Activated CD4-positive, alpha-beta T cell treated with anti-CD3 and anti-CD28 coated beads, Interleukin-2, amount 10 ng/mL, durations not matched to agents 24 days and 14 days (primary cell): ENCODE results near the gene SETDB1. TPM values are rescaled to one million over a fixed set of nuclear protein-coding genes. Genes with fewer than 3 reads are reported as not detected.

Experiments used
- DNase-seq: peaks from one replicate; pipeline ENCODE4 v3.0.0; 2022
- H3K27ac Mint-ChIP-seq: one replicate; pipeline ENCODE4 v1.8.0; 2022; ENCODE audit warnings: mild to moderate bottlenecking, mixed read lengths
- H3K27me3 Mint-ChIP-seq: one replicate; pipeline ENCODE4 v1.8.0; 2022; ENCODE audit warnings: mixed read lengths
- H3K36me3 Mint-ChIP-seq: one replicate; pipeline ENCODE4 v1.8.0; 2022; ENCODE audit warnings: low read depth, mild to moderate bottlenecking, mixed read lengths
- H3K4me1 Mint-ChIP-seq: one replicate; pipeline ENCODE4 v1.8.0; 2021; ENCODE audit warnings: mixed read lengths
- H3K4me3 Mint-ChIP-seq: one replicate; pipeline ENCODE4 v1.8.0; 2022; ENCODE audit warnings: mild to moderate bottlenecking, moderate library complexity, mixed read lengths
- H3K9me3 Mint-ChIP-seq: one replicate; pipeline ENCODE4 v1.8.0; 2021; ENCODE audit warnings: mixed read lengths
- intact Hi-C: fragments of 100-400 bp; cut with micrococcal nuclease; formaldehyde crosslinking; loops from one replicate; pipeline ENCODE4 v1.15.1; 2023
- total RNA-seq: library from RNA; stranded (reverse); gene quantifications from 2 replicates; pipeline ENCODE4 v1.2.3, GENCODE V29; 2022

The SETDB1 gene
- total RNA-seq, 1 donor from 2014 or later, result 62.3 TPM

DNA sequence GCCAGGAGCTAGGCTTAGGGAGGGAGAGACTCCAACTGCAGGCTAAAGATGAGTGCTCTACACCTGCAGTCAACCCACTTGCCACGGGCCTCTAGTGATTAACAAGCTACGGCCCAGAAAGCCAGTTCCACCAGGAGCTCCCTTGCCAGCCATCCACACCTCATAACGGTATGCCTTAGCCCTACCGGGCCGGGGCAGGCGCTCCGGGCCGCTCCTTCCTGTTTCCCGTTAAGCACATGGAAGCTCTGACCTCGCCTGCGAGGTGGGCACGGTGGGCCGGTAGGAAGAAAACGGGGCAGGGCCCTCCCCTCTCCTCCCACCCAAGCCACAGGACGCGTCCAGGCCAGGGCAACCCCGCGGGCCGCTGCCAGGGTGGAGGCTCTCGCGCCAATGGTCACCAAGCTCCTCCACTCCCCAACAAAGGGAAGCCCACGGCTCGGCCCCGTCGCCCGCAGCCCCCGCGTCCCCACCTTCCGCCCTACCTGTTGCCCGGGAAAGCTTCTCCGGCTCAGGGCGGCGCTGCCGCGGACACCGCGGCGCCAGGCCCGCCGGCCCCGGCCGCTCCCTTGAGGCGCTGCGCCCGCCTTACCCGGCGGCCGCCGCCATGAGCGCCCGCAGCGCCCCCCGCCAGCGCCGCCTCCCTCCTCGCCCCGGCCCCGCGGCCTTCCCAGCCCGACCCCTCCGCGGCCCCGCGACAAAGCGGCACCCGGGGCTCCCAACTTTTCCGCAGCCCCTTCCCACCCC, 47.8 kb downstream of the SETDB1 start:
- Mint-ChIP-seq H3K4me3 (peak overlapping the region; percentile 94), H3K4me1 (peaks cover 49% of the 10 kb centered on the region), H3K9me3 (no peaks in the 10 kb centered on the region), H3K27me3 (no peaks in the 10 kb centered on the region), H3K27ac (peak overlapping the region; percentile 86), H3K36me3 (peaks cover 17% of the 10 kb centered on the region)
- intact Hi-C loops, result loop anchor here (2.0 to 10.0 kb wide), 4 partner anchors 35 to 739 kb away; partner anchors contain the start of genes ANP32E, CTSS, PRUNE1 and TARS2
- peak; percentile 84 for DNase-seq

DNA sequence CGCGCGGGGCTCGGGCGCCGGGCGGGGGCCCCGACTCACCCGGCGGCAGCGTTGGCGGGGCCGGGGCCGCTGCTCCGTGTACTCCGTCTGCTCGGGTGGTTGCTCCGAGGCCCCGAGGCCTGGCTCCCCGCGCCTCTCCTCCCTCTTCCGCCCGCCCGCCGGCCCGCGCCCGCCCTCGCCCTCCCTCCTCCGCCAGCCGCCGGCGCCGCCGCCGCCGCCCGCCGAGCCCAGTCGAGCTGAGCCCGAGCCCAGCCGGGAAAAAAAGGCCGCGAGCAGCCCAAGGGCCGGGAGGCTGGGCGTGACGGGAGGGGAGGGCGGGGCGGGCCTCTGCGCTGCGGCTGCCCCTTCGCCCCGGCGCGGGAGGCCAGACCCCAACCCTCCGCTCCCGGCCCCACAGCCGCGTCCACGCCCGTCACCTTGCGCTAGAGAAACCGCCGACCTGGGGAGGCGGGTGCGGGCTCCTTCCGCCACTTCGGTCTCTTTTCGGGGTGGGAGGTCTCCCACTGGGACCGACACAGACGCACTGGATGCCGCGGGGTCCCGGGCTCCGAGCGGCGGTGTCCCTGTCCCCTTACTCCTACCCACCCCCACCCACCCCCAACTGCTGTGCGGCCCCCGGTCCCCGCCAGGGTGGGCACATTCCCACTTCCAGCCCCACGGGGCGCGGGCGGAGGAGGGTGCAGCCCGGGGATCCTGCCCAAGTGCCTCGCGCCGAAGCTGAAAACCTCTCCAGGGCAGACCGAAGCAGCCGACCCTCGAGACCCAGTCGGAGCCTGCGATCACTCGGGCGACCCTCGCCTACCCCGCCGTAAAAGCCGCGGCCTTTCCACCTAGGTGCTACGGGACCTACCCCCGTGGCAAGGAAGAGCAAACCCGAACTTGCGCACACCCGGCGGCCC, 48.7 kb downstream of the SETDB1 start, which contains the start of gene CERS2:
Gene CERS2, minus strand, starts transcription at position 256 of the 899 bp plus-strand sequence. CDS start 5,745 bp downstream, outside the sequence.
- no peaks in the 10 kb centered on the region for H3K27me3 Mint-ChIP-seq
- H3K36me3 Mint-ChIP-seq, result peaks cover 13% of the 10 kb centered on the region
- peaks cover 54% of the 10 kb centered on the region for H3K4me1 Mint-ChIP-seq
- intact Hi-C loops, result loop anchor here (2.0 to 10.0 kb wide), 5 partner anchors 34 to 740 kb away; partner anchors contain the start of genes ANP32E, CTSS, PRUNE1 and TARS2
- peak; percentile 94 for DNase-seq
- no peaks in the 10 kb centered on the region for H3K9me3 Mint-ChIP-seq
- H3K4me3 Mint-ChIP-seq, result peak within 1 kb of the TSS; percentile 94
- peak within 1 kb of the TSS; percentile 86 for H3K27ac Mint-ChIP-seq

DNA sequence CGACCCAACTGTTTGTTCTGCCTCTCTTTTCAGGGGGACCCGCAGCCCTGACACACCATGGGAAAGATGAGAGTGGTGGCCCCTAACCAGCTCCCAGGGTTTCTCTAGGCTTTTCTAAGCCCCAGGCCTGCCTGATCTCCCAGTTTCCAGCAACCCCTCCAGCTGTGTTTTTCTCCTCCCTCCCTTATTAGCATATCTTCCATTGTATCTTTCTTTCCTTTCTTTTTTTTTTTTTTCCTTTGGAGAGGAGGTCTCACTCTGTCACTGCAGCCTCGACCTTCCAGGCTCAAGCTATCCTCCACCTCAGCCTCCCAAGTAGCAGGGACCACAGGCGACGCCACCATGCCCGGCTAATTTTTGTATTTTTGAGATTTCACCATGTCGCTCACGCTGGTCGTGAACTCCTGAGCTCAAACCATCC, 50.2 kb downstream of the SETDB1 start:
- Mint-ChIP-seq H3K27me3 (no peaks in the 10 kb centered on the region), H3K4me3 (peak overlapping the region; percentile 77), H3K27ac (peak overlapping the region; percentile 46), H3K9me3 (no peaks in the 10 kb centered on the region), H3K36me3 (peaks cover 6% of the 10 kb centered on the region), H3K4me1 (peaks cover 43% of the 10 kb centered on the region)
- intact Hi-C loops, result loop anchor here (5.0 to 10.0 kb wide), 4 partner anchors 212 to 742 kb away; partner anchors contain the start of genes ANP32E, CTSS and TARS2
- DNase-seq, result no peak

DNA sequence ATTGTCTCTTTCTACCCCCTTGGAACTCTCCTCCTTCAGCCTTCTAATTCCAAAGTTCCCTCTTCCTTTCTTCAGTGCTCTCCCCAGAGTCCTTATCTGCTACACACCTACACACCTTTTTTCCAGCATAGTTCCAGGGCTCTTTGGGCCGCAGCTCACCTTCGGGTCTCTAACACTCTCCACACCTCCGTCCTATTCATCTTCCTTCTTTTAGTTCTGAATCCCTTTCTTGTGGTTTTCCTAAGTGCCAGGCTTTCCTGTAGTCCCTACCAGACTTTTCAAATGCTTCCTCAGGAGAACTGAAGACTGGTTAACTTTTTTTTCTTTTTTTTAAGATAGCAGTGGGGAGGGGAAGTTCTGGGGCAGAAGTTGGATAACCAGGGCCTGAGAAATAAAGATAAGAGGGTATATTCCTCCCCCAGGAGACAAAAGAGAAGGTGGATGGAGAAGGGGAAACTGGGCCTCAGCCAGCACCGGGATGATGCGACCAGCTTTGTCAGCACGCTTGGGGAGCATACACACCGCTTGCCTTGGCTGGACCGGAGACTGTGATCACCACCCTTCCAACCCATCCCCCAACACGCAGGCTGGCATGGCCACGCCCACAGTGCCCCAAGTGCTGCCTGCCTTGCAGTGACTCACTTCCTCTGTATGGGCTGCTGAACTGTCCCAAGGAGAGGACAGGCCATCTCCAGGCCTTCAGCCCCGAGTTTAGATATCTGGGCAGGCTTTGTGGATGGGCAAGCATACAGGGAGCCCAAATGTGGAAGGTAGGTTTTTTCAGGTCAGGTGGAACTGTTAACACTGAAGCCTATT, 50.9 kb downstream of the SETDB1 start:
- Mint-ChIP-seq H3K4me3 (peak overlapping the region; percentile 77), H3K9me3 (no peaks in the 10 kb centered on the region), H3K36me3 (peaks cover 6% of the 10 kb centered on the region), H3K4me1 (peaks cover 37% of the 10 kb centered on the region), H3K27ac (peak overlapping the region; percentile 50), H3K27me3 (no peaks in the 10 kb centered on the region)
- intact Hi-C loops, result loop anchor here (5.0 to 10.0 kb wide), 4 partner anchors 212 to 742 kb away; partner anchors contain the start of genes ANP32E, CTSS and TARS2
- DNase-seq, result peak; percentile 82

DNA sequence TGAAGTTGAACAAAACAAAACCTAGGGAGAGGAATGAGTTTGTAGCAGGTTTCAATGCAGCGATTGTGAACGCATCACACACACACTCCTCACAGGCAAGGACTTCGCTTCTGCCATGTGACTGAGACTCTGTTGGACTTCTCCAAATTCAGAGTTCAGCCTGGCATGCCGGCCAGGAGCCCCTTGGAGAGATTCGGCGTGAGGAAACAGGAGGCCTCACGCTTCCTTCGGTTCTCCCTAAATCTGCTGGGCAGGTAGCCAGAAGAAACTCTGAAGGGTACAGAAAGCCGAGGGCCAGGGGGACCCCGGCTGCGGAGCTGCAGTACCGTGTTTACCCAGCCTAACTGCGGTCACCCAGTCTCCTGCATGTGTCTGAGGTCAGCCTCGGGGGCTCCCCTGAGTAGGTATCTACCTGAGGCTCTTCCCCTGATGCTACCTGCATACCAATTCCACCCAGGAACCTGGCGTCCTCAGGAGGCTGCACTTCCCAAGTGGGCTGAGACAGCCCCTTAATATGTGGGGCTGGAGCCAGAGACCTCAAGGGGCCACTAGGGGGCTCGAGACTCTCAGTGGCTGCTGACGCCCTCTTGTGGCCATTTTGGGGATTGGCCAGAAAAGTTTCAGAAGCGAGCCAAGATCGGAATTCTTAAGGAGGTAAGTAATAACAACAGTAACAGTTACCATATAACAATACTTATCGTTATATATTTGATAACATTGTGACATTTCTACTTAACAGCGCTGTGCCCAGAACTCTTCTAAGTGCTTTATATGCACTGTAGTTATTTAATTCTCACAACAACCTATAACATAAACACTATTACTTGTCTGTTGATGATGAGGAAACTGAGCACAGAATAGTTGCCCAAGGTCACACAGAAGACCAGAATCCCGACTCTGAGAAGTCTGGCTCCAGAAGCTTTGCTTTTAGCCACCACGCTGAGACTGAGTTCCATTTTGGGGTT, 53.2 kb downstream of the SETDB1 start:
- Mint-ChIP-seq H3K9me3 (no peaks in the 10 kb centered on the region), H3K27ac (peak overlapping the region; percentile 10), H3K36me3 (no peaks in the 10 kb centered on the region), H3K4me1 (peaks cover 25% of the 10 kb centered on the region), H3K4me3 (no peak overlapping the region), H3K27me3 (no peaks in the 10 kb centered on the region)
- intact Hi-C loops, result loop anchor here (5.0 to 10.0 kb wide), 4 partner anchors 215 to 745 kb away; partner anchors contain the start of genes ANP32E, CTSS and TARS2
- DNase-seq, result peak; percentile 97

DNA sequence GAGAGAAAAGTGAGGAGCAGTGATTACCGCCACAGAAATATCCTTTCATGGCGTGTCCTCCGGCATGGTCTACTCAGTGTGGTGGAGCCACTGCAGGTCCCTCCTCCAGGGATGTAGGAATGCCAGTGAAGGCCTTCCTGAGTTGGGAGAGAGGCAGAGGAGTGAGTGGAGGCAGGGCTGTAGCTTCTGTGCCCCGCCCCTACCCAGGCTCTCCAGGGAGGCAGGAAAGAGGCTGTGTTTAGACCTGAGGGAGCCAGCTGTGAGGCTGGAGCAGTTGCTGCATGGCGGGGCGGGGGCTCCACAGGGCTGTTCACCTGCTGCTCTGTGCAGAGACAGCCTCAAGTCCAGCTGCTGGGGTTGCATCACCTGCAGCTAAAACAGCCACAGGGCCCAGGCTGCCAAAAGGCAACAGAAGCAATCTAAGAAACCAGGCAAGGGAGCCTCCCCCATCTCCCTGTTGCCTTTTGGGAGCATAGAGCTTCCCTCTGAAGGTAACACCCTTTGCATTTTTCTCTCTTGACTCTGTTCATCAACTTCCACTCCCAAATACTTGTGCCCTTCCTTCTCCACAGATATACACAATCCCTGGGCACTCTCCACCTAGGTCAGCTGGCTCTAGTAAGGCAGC, 55.1 kb downstream of the SETDB1 start:
- no peaks in the 10 kb centered on the region for H3K9me3 Mint-ChIP-seq
- H3K4me1 Mint-ChIP-seq, result peaks cover 20% of the 10 kb centered on the region
- no peak overlapping the region for H3K27ac Mint-ChIP-seq
- H3K27me3 Mint-ChIP-seq, result no peaks in the 10 kb centered on the region
- no peak overlapping the region for H3K4me3 Mint-ChIP-seq
- no peaks in the 10 kb centered on the region for H3K36me3 Mint-ChIP-seq
- DNase-seq, result no peak
- intact Hi-C loops, result no loop called here

DNA sequence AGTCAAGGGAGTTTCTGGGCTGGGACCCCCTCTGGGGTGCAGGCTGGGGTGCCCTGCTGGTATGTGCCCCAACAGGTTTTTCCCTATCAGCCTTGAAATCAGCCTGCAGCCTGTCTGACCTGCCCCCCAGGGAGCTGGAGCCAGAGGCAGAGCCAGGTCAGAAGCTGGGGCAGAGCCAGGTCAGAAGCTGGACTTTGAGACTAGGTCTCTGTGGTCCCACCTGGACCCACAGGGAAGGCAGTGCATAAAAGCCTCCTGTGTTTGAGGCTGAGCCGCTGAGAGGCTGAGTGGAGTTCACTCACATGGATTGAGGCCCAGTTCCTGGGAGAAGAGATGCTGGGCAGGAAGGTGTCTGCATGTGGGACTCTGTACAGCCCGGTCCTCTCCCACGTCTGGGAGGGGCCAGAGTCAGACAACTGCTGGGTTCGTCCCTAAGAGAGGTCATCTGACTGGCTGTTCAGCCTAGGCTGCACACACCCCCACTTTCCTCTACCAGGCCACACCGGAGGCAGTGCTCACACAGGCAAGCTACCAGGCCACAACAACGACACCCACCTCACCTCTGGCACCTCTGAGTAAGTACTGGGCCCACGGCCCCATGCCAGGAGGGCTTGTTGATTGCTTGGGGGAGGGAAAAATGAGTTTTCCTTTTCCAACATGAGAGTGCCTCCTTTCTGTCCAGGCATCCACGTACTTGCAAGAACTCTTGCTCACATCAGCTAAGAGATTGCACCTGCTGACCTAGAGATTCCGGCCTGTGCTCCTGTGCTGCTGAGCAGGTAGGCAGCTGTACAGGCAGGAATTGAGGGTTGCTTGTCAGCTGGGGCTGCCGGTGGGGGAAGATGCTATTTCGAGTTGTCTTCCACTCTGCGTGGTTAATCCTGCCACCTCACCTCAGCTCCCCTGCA, 55.9 kb downstream of the SETDB1 start, which contains the start of gene ANXA9:
Gene ANXA9, plus strand, starts transcription at position 488 of the 908 bp plus-strand sequence. CDS start 814 bp downstream, outside the sequence.
- no peak within 1 kb of the TSS for H3K4me3 Mint-ChIP-seq
- intact Hi-C loops, result no loop called here

DNA sequence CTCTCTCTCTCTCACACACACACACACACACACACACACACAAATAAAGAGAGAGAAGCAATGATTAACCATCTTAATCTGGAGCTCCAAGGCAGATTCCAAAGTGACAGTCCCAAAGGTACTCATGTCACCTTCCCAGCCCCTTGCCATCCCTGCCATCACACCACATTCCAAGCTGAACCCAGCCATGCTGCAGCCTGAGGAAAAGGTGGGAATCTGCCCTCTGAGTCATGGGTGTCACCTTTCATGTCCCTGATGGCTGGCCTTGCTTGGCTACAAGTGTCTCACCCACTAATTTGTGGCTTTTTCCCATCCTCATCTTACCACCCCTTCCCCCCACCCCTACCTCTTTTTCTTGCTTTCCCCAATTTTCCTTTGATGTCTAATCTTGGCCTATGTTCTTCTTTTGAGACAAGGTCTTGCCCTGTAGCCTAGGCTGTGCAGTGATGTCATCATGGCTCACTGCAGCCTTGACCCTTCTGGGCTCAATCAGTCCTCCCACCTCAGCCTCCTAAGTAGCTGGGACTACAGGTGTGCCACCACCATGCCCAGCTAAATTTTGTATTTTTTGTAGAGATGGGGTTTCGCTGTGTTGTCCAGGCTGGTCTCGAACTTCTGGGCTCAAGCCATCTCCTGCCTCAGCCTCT, 59.1 kb downstream of the SETDB1 start:
- H3K27me3 Mint-ChIP-seq, result no peaks in the 10 kb centered on the region
- no peak overlapping the region for H3K4me3 Mint-ChIP-seq
- DNase-seq, result no peak
- H3K27ac Mint-ChIP-seq, result no peak overlapping the region
- intact Hi-C loops, result no loop called here
- no peaks in the 10 kb centered on the region for H3K36me3 Mint-ChIP-seq
- peaks cover 3% of the 10 kb centered on the region for H3K4me1 Mint-ChIP-seq
- no peaks in the 10 kb centered on the region for H3K9me3 Mint-ChIP-seq

More for the DNA sequence above, 55.9 kb downstream of the SETDB1 start, which contains the start of gene ANXA9:
- no peaks in the 10 kb centered on the region for H3K9me3 Mint-ChIP-seq
- no peaks in the 10 kb centered on the region for H3K27me3 Mint-ChIP-seq
- no peaks in the 10 kb centered on the region for H3K36me3 Mint-ChIP-seq
- H3K4me1 Mint-ChIP-seq, result peaks cover 14% of the 10 kb centered on the region
- no peak within 1 kb of the TSS for H3K27ac Mint-ChIP-seq
- no peak for DNase-seq

DNA sequence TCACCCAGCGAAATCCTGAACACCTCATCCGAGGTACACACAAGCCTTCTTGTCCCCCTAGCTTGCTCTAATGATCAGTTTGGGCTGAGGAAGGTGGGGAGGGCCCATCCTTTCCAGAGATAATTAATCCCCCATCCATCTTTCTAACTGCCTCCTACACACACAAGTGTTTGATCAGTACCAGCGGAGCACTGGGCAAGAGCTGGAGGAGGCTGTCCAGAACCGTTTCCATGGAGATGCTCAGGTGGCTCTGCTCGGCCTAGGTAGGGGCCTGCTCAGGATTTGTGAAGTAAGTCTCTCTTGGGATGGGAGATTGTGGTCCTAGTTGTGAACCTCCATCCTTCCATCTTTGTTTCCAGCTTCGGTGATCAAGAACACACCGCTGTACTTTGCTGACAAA, 61.8 kb downstream of the SETDB1 start:
- H3K4me1 Mint-ChIP-seq, result peaks cover 3% of the 10 kb centered on the region
- no peak for DNase-seq
- H3K9me3 Mint-ChIP-seq, result no peaks in the 10 kb centered on the region
- H3K27ac Mint-ChIP-seq, result no peak overlapping the region
- no peaks in the 10 kb centered on the region for H3K27me3 Mint-ChIP-seq
- no peak overlapping the region for H3K4me3 Mint-ChIP-seq
- intact Hi-C loops, result no loop called here
- no peaks in the 10 kb centered on the region for H3K36me3 Mint-ChIP-seq

DNA sequence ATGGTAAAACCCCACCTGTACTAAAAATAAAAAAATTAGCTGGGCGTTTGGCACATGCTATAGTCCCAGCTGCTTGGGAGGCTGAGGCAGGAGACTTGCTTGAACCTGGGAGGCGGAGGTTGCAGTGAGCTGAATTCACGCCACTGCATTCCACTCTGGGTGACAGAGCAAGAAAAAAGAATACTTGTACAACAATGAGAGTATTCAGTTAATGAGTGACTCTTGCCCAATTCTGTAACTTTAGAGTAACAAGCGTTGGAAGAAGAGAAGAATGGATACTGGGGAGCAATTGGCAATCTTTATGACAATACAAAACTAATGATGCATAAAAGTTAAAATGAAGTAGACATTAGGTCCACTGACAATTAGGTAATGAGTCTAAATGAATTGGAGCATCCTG, 66.5 kb downstream of the SETDB1 start:
- no peaks in the 10 kb centered on the region for H3K9me3 Mint-ChIP-seq
- H3K36me3 Mint-ChIP-seq, result peaks cover 6% of the 10 kb centered on the region
- intact Hi-C loops, result no loop called here
- peaks cover 6% of the 10 kb centered on the region for H3K4me1 Mint-ChIP-seq
- no peak overlapping the region for H3K27ac Mint-ChIP-seq
- no peaks in the 10 kb centered on the region for H3K27me3 Mint-ChIP-seq
- no peak for DNase-seq
- no peak overlapping the region for H3K4me3 Mint-ChIP-seq

DNA sequence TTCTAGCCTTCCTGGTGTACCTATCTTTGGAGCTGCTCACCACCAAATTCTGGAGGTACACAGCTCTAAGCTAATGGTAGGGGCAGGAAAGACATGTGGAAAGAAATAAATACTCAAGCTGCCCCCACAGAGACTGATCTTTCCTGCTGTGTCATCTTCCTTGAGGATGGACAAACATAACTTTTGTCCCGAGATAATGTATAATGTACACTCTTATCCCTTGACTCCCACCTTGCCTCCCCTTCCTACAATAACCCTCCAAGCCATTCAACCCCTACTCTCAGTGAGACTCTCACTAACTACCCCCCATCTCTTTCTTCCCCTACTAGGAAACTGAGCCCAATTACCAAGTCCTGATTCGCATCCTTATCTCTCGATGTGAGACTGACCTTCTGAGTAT, 68.1 kb downstream of the SETDB1 start:
- Mint-ChIP-seq H3K27me3 (no peaks in the 10 kb centered on the region), H3K4me1 (peaks cover 7% of the 10 kb centered on the region), H3K36me3 (peaks cover 13% of the 10 kb centered on the region), H3K4me3 (no peak overlapping the region), H3K9me3 (no peaks in the 10 kb centered on the region), H3K27ac (no peak overlapping the region)
- DNase-seq, result no peak
- intact Hi-C loops, result no loop called here
